Stomach (tissue), 9 donors: Measurements from ENCODE around the gene BLOC1S4. TPM values are rescaled to one million over a fixed set of nuclear protein-coding genes. Genes with fewer than 3 reads are reported as not detected.

Experiments used
- DNase-seq, 2 donors: peaks; one replicate each; pipeline versions ENCODE4 v3.0.0 to v3.0.0-alpha.2; 2013 to 2019
- H3K27ac ChIP-seq, 5 donors: fragments of 200-600 bp in 4 of 5; sonication (generic) in 4 of 5; one replicate each; pipeline ENCODE4 v1.5.1; 2013 to 2019; ENCODE audit warnings: mild to moderate bottlenecking in 1 of 5, moderate library complexity in 1 of 5
- H3K27me3 ChIP-seq, 3 donors: fragments of 200-600 bp; sonication (generic); one replicate each; pipeline ENCODE4 v1.5.1; 2017 to 2019; ENCODE audit warnings: mixed run types in 1 of 3
- H3K36me3 ChIP-seq, 4 donors: fragments of 200-600 bp; sonication (generic); 1 replicate in 3 of 4; 2 replicates in 1 of 4; pipeline ENCODE4 v1.5.1; 2016 to 2019
- H3K4me1 ChIP-seq, 4 donors: fragments of 200-600 bp; sonication (generic); one replicate each; pipeline ENCODE4 v1.5.1; 2016 to 2019
- H3K4me3 ChIP-seq, 4 donors: fragments of 200-600 bp; sonication (generic) in 3 of 4; one replicate each; pipeline ENCODE4 v1.5.1; 2016 to 2019; ENCODE audit warnings: mild to moderate bottlenecking in 1 of 4
- H3K9me3 ChIP-seq, 4 donors: fragments of 200-600 bp; sonication (generic); one replicate each; pipeline ENCODE4 v1.5.1; 2016 to 2019
- EP300 ChIP-seq: sonication (generic); formaldehyde crosslinking; IDR thresholded peaks from one replicate; pipeline ENCODE4 v1.6.1; 2017; ENCODE audit warnings: antibody characterized with exemption
- POLR2A ChIP-seq, 4 donors: fragments of 450-650 bp; IDR thresholded peaks; one replicate each; pipeline ENCODE4 v1.6.1; 2016; ENCODE audit warnings: antibody characterized with exemption in 4 of 4, control low read depth in 2 of 4, mild to moderate bottlenecking in 1 of 4, moderate library complexity in 1 of 4
- POLR2AphosphoS5 ChIP-seq, 3 donors: sonication (generic); formaldehyde crosslinking; IDR thresholded peaks; one replicate each; pipeline ENCODE4 v1.6.1; 2016; ENCODE audit warnings: antibody characterized with exemption in 3 of 3
- WGBS, 5 donors: extraction: QIAGEN DNeasy Blood & Tissue Kit in 3 of 5; methylation state at CpG; one replicate each; pipeline versions ENCODE4 v1.1.5 to v1.1.7; 2013 to 2018; 5-methylcytosine and 5-hydroxymethylcytosine counted together
- intact Hi-C: fragments of 100-400 bp; cut with DNase I; formaldehyde crosslinking; loops from one replicate; pipeline ENCODE4 v1.15.1; 2023; ENCODE audit warnings: low total_unique reads
- polyA plus RNA-seq, 3 donors: library from polyadenylated mRNA; stranded (reverse); fragments of 200-250 nt; gene quantifications; one replicate each; pipeline ENCODE4 v1.2.3, GENCODE V29; 2013
- total RNA-seq, 5 donors: library from RNA; depleted of rRNA; stranded (reverse); fragments of >200 nt; gene quantifications; one replicate each; pipeline versions ENCODE4 v1.1.0 to v1.2.3, GENCODE V29; 2014 to 2016
- TF ChIP-seq, protein P1 (sequence below), 7 experiments: fragments of 450-650 bp in 4 of 7; fragments of 200-600 bp in 3 of 7; sonication (generic) in 3 of 7; IDR thresholded peaks; one replicate each; pipeline ENCODE4 v1.5.1; 2016 to 2019; ENCODE audit warnings: antibody characterized with exemption in 7 of 7, control low read depth in 2 of 7, mild to moderate bottlenecking in 1 of 7
- donor health status: healthy with polysubstance abuse.
- donor health status: Bipolar disorder and iron deficiency.
- donor health status: healthy.

BLOC1S4 gene
- total and polyA plus RNA-seq, 8 donors: 8.4 to 64.3 (median 16.6) TPM

DNA sequence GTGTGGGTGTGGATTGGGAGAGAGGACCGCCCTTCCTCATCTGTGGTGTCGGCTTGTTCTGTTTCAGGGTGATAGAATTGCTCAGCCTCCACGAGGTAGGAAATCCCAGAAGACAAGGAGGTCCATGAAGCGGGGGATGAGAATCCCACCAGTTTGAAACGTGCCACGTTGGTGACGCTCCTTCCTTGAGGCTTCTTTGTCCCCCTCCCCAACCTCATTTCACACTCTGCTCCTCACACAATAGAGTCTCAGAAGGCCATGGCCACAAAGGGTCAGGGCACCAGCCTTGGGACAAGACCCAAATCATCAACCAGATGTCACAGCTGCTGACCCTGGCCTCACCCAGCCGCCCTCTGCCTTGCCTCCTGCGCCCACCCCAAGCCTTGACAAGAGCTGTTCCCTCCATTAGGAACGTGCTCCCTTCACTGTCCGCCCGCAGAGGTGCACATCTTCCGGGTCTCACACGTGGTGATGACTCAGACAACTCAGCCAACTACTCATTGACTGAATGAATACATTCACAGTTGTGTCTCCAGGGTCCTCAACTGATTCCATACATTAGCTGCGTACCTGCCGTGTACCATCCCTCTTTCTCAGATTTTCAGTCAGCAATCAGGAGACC, 18.3 kb downstream of the BLOC1S4 start:
- intact Hi-C loops: no loop called here
- no peaks in the 10 kb centered on the region for H3K27me3 ChIP-seq
- no peaks in the 10 kb centered on the region for H3K9me3 ChIP-seq
- peak overlapping the region in 1 of 5 donors; percentile 68 for H3K27ac ChIP-seq
- no peaks in the 10 kb centered on the region for H3K36me3 ChIP-seq
- H3K4me3 ChIP-seq: no peak overlapping the region
- H3K4me1 ChIP-seq: peaks cover 12 to 17% (median 13%) of the 10 kb centered on the region in 4 donors
- TF ChIP-seq POLR2AphosphoS5 (IDR thresholded peaks at IDR 0.05) (no peak), EP300 (no peak), POLR2A (IDR thresholded peaks at IDR 0.05) (no peak)
- TF ChIP-seq, protein P1, sequence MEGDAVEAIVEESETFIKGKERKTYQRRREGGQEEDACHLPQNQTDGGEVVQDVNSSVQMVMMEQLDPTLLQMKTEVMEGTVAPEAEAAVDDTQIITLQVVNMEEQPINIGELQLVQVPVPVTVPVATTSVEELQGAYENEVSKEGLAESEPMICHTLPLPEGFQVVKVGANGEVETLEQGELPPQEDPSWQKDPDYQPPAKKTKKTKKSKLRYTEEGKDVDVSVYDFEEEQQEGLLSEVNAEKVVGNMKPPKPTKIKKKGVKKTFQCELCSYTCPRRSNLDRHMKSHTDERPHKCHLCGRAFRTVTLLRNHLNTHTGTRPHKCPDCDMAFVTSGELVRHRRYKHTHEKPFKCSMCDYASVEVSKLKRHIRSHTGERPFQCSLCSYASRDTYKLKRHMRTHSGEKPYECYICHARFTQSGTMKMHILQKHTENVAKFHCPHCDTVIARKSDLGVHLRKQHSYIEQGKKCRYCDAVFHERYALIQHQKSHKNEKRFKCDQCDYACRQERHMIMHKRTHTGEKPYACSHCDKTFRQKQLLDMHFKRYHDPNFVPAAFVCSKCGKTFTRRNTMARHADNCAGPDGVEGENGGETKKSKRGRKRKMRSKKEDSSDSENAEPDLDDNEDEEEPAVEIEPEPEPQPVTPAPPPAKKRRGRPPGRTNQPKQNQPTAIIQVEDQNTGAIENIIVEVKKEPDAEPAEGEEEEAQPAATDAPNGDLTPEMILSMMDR (IDR thresholded peaks at IDR 0.05): no peak
- DNase-seq: no peak
- WGBS, 5 donors: 85 to 89% (median 89%) methylated on average over 16 of the region's 16 CpGs

DNA sequence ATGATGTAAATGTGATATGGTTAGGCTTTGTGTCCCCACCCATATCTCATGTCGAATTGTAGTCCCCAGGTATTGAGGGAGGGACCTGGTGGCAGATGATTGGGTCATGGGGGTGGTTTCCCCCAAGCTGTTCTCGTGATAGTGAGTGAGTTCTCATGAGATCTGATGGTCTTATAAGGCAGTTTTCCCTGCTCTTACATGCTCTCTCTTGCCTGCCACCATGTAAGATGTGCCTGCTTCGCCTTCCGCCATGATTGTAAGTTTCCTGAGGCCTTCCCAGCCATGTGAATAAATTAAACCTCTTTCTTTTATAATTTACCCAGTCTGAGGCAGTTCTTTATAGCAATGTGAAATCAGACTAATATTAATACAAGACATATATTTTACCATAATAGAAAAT, 23.9 kb downstream of the BLOC1S4 start:
- TF ChIP-seq POLR2A (IDR thresholded peaks at IDR 0.05) (no peak), POLR2AphosphoS5 (IDR thresholded peaks at IDR 0.05) (no peak), EP300 (no peak)
- TF ChIP-seq, protein P1 (IDR thresholded peaks at IDR 0.05): no peak
- WGBS, 5 donors: 85 to 88% (median 88%) methylated on average over 4 of the region's 4 CpGs
- H3K4me1 ChIP-seq: no peaks in the 10 kb centered on the region
- H3K36me3 ChIP-seq: no peaks in the 10 kb centered on the region
- intact Hi-C loops: no loop called here
- H3K4me3 ChIP-seq: no peak overlapping the region
- no peaks in the 10 kb centered on the region for H3K9me3 ChIP-seq
- DNase-seq: no peak
- no peak overlapping the region for H3K27ac ChIP-seq
- no peaks in the 10 kb centered on the region for H3K27me3 ChIP-seq

DNA sequence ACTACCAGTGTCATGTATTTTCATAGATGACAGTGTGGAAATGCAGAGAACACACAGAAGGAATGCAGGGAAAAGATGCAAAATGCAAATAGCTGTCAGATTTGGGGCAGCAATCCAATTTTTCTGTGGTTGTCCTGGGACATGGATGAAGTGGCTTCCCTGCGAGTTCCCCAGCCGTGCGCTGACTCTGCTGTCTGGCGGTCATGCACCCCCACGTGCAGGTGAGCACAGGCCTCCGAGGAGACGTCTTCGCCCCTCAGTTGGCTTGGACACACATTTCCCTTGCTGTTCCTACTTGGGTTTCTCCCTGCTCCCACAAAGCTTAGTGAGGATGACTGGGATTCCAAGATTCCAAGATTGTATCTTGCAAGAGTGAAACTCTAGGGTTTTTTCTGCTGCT, 24.4 kb downstream of the BLOC1S4 start:
- H3K27me3 ChIP-seq: no peaks in the 10 kb centered on the region
- TF ChIP-seq, protein P1 (IDR thresholded peaks at IDR 0.05): no peak
- TF ChIP-seq POLR2A (IDR thresholded peaks at IDR 0.05) (no peak), EP300 (no peak), POLR2AphosphoS5 (IDR thresholded peaks at IDR 0.05) (no peak)
- DNase-seq: no peak
- 88 to 94% (median 94%) methylated on average over 8 of the region's 8 CpGs for WGBS, 5 donors
- no peaks in the 10 kb centered on the region for H3K36me3 ChIP-seq
- intact Hi-C loops: no loop called here
- no peaks in the 10 kb centered on the region for H3K9me3 ChIP-seq
- no peak overlapping the region for H3K4me3 ChIP-seq
- no peaks in the 10 kb centered on the region for H3K4me1 ChIP-seq
- H3K27ac ChIP-seq: no peak overlapping the region

DNA sequence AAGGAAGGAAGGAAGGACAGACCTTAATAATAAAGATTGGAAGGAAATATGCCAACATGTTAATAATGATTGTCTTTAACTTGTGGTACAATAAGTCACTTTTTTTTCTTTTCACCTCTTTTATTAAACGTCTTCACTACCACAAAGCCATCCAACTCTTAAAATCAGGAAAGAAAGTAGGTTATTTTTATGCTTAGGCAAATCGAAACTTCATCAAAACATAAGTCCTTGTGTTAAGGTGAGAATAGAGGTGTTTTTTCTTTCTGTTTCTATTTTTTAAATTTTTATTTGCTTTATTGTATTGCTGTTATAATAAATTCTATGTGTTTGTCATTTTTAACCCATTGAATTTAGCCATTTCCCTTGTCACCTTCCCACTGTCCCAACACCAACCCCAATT, 26.5 kb downstream of the BLOC1S4 start:
- Histone ChIP-seq H3K27me3 (no peaks in the 10 kb centered on the region), H3K9me3 (no peaks in the 10 kb centered on the region), H3K36me3 (no peaks in the 10 kb centered on the region), H3K27ac (no peak overlapping the region), H3K4me3 (no peak overlapping the region), H3K4me1 (peaks cover 2 to 16% (median 16%) of the 10 kb centered on the region in 4 donors)
- TF ChIP-seq, protein P1 (IDR thresholded peaks at IDR 0.05): no peak
- TF ChIP-seq EP300: no peak
- no peak for TF ChIP-seq POLR2AphosphoS5 (IDR thresholded peaks at IDR 0.05)
- no peak for TF ChIP-seq POLR2A (IDR thresholded peaks at IDR 0.05)
- 57 to 82% (median 66%) methylated on average over 2 of the region's 2 CpGs for WGBS, 5 donors
- intact Hi-C loops: no loop called here
- DNase-seq: no peak
